T-cell (primary cell): Measurements from ENCODE around the gene ENPP4. TPM values are rescaled to one million over a fixed set of nuclear protein-coding genes. Genes with fewer than 3 reads are reported as not detected.
"Not testable (repeated sequence)": the region's sequence is repeated elsewhere in the genome, so short reads cannot be mapped to it uniquely, and the experiment has no call there.

Experiments
- ATAC-seq, 4 experiments: fragments of 200-7000 bp in 3 of 4; fragments of 150-1000 bp in 1 of 4; cut with Tn5 transposase; replicated peaks in 1 of 4; 1 replicate in 3 of 4; 2 replicates in 1 of 4; pipeline ENCODE4 v1.10.0; 2021; ENCODE audit warnings: moderate library complexity in 3 of 4, mild to moderate bottlenecking in 2 of 4, moderate number of reproducible peaks in 1 of 4
- CTCF ChIA-PET, 2 donors: fragments of 300-600 bp; sonication (Branson Sonifier 250); formaldehyde crosslinking; loops; one replicate each; lab custom pipeline; 2022; ENCODE audit warnings: antibody characterized with exemption in 2 of 2; lab: Charles Lee
- POLR2A ChIA-PET, 2 donors: fragments of 300-600 bp; sonication (Branson Sonifier 250); formaldehyde crosslinking; loops; one replicate each; lab custom pipeline; 2022; ENCODE audit warnings: antibody characterized with exemption in 2 of 2; lab: Charles Lee
- DNase-seq, 35 experiments: peaks; one replicate each; pipeline versions ENCODE4 v3.0.0 to v3.0.0-alpha.2; 2013 to 2023
- H3K27ac ChIP-seq: one replicate; pipeline ENCODE4 v1.5.1; 2013; ENCODE audit warnings: low read length
- H3K27me3 ChIP-seq, 2 experiments: replicated peaks in 1 of 2; 1 replicate in 1 of 2; 2 replicates in 1 of 2; pipeline versions ENCODE4 v1.6.1 to v1.7.0; 2013; ENCODE audit warnings: low read length in 1 of 2, mixed read lengths in 1 of 2; ENCODE audit not compliant: control insufficient read depth in 2 of 2, insufficient read depth in 2 of 2; ENCODE audit errors: extremely low read depth in 1 of 2
- H3K36me3 ChIP-seq, 2 donors: 1 replicate in 1 of 2; 2 replicates in 1 of 2; pipeline versions ENCODE4 v1.6.1 to v1.7.0; 2013; ENCODE audit warnings: low read length in 1 of 2; ENCODE audit not compliant: control insufficient read depth in 2 of 2, insufficient read depth in 1 of 2; ENCODE audit errors: extremely low read depth in 1 of 2
- H3K4me1 ChIP-seq, 2 experiments: 1 replicate in 1 of 2; 2 replicates in 1 of 2; pipeline versions ENCODE4 v1.6.1 to v1.7.0; 2013; ENCODE audit warnings: low read length in 2 of 2, mixed read lengths in 1 of 2; ENCODE audit not compliant: insufficient read depth in 2 of 2, control insufficient read depth in 1 of 2; ENCODE audit errors: extremely low read depth in 1 of 2
- H3K4me3 ChIP-seq, 2 donors: 1 replicate in 1 of 2; 2 replicates in 1 of 2; pipeline versions ENCODE4 v1.5.1 to v1.7.0; 2013; ENCODE audit warnings: mild to moderate bottlenecking in 2 of 2, low read length in 1 of 2, moderate library complexity in 1 of 2; ENCODE audit not compliant: control insufficient read depth in 1 of 2; ENCODE audit errors: extremely low read depth in 1 of 2
- H3K9me3 ChIP-seq: 2 replicates; pipeline ENCODE4 v1.7.0; 2013
- H3K27ac Mint-ChIP-seq, 2 donors: one replicate each; pipeline ENCODE4 v1.8.0; 2020 to 2021; ENCODE audit warnings: mild to moderate bottlenecking in 2 of 2, mixed read lengths in 2 of 2
- H3K27me3 Mint-ChIP-seq, 2 donors: one replicate each; pipeline ENCODE4 v1.8.0; 2021 to 2022; ENCODE audit warnings: mixed read lengths in 2 of 2
- H3K36me3 Mint-ChIP-seq: one replicate; pipeline ENCODE4 v1.8.0; 2021; ENCODE audit warnings: mixed read lengths
- H3K4me1 Mint-ChIP-seq, 3 donors: one replicate each; pipeline ENCODE4 v1.8.0; 2020 to 2022; ENCODE audit warnings: mixed read lengths in 3 of 3, mild to moderate bottlenecking in 1 of 3
- H3K4me3 Mint-ChIP-seq, 3 donors: one replicate each; pipeline ENCODE4 v1.8.0; 2020 to 2022; ENCODE audit warnings: mild to moderate bottlenecking in 3 of 3, mixed read lengths in 3 of 3, moderate library complexity in 3 of 3
- H3K9me3 Mint-ChIP-seq, 3 donors: one replicate each; pipeline ENCODE4 v1.8.0; 2020 to 2022; ENCODE audit warnings: mixed read lengths in 3 of 3
- WGBS: methylation state at CpG from one replicate; pipeline ENCODE4 v1.1.5; 2013; ENCODE audit warnings: missing lambda C conversion rate; ENCODE audit not compliant: insufficient coverage; 5-methylcytosine and 5-hydroxymethylcytosine counted together
- total RNA-seq, 35 experiments: library from RNA in 6 of 35; stranded (reverse) in 6 of 35; fragments of 120-200 nt in 1 of 35; gene quantifications; one replicate each; pipeline versions ENCODE4 v1.2.1 to v1.2.4 and lab custom pipeline; 2013 to 2026

ENPP4 gene
- total RNA-seq, 5 donors from 2014 or later (not counting 1 experiment from before 2014, with no cell fraction given): 6.3 to 9.4 (median 8.1) TPM

DNA sequence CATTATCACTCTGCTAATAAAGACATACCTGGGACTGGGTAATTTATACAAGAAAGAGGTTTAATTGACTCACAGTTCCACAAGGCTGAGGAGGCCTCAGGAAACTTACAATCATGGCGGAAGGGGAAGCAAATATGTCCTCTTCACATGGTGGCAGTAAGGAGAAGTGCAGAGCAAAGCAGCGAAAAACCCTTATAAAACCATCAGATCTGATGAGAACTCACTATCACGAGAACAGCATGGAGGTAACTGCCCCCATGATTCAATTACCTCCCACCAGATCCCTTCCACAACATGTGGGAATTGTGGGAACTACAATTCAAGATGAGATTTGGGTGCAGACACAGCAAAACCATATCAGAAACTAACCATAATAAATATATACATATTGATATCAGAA lies 19.3 kb downstream of the ENPP4 start:
- POLR2A ChIA-PET, H3K36me3 Mint-ChIP-seq, DNase-seq, H3K9me3 Mint-ChIP-seq, H3K4me1 ChIP-seq, H3K4me3 ChIP-seq, H3K27me3 ChIP-seq, H3K4me1 Mint-ChIP-seq, H3K27ac Mint-ChIP-seq, CTCF ChIA-PET, ATAC-seq, H3K4me3 Mint-ChIP-seq, H3K27ac ChIP-seq, H3K36me3 ChIP-seq, H3K9me3 ChIP-seq, H3K27me3 Mint-ChIP-seq: not testable (repeated sequence)
- WGBS: no CpG with 5 or more reads among the region's 3 CpGs

DNA sequence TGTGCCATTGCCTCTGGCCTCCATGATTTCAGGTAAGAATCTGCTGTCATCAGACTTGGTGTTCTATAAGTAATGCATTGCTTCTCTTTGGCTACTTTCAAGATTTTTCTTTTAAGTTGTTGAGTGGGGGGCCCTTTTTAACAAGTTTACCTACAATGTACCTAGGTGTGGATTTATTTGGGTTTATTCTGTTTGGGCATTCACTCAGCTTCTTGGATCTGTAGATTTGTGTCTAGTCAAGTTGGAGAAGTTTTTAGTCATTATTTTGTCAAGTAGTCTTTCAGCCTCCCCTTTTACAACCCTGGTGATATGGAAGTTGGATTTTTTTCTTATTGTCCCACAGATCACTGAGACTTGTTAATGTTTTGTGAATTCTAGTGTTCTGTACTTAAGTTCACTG lies 26.9 kb downstream of the ENPP4 start:
- ChIA-PET CTCF (interaction anchor here in 1 of 2 donors (0.7 kb wide), 1 partner anchor 89 kb away, joined by 5 read pairs; no protein-coding TSS in a partner anchor), POLR2A (no interaction called here)
- Mint-ChIP-seq H3K9me3 (peaks cover 0 to 4% (median 0%) of the 10 kb centered on the region in 3 donors), H3K36me3 (peaks cover 4% of the 10 kb centered on the region), H3K27me3 (peaks cover 3 to 6% of the 10 kb centered on the region in 2 donors), H3K4me3 (no peak overlapping the region), H3K4me1 (no peaks in the 10 kb centered on the region), H3K27ac (no peak overlapping the region)
- Histone ChIP-seq H3K36me3 (peaks cover 0 to 4% of the 10 kb centered on the region in 2 donors), H3K27ac (no peak overlapping the region), H3K4me1 (no peaks in the 10 kb centered on the region), H3K9me3 (no peaks in the 10 kb centered on the region), H3K4me3 (no peak overlapping the region), H3K27me3 (no peaks in the 10 kb centered on the region)
- DNase-seq (no peak), ATAC-seq (no peak)

DNA sequence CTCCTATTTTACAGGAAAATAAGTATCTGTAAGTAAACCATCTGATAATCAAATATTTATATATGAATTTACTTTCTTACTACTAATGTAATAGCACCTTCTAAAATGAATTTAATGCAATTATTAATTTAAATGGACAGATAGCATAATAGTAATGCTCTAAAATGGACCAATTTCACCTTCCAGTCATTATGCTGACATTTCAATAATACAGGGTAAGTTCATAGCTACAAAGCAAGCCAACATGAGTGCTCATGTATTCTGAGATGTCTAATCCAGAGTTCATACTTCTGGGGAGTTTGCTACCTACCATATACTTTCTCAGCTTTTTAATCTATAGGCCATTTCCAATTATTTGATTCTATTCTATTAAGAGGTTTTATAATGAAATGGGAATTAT lies 29.4 kb downstream of the ENPP4 start:
- Mint-ChIP-seq H3K4me3 (no peak overlapping the region), H3K9me3 (no peaks in the 10 kb centered on the region), H3K4me1 (no peaks in the 10 kb centered on the region), H3K36me3 (peaks cover 6% of the 10 kb centered on the region), H3K27ac (no peak overlapping the region), H3K27me3 (peaks cover 3 to 6% of the 10 kb centered on the region in 2 donors)
- ChIA-PET POLR2A (interaction anchor here in 1 of 2 donors (0.7 kb wide), 1 partner anchor 224 kb away, joined by 4 read pairs; no protein-coding TSS in a partner anchor), CTCF (no interaction called here)
- H3K27me3 ChIP-seq: no peaks in the 10 kb centered on the region
- H3K27ac ChIP-seq: no peak overlapping the region
- DNase-seq: no peak
- no peaks in the 10 kb centered on the region for H3K9me3 ChIP-seq
- no peak for ATAC-seq
- H3K4me1 ChIP-seq: no peaks in the 10 kb centered on the region
- H3K4me3 ChIP-seq: no peak overlapping the region
- peaks cover 0 to 4% of the 10 kb centered on the region in 2 donors for H3K36me3 ChIP-seq

DNA sequence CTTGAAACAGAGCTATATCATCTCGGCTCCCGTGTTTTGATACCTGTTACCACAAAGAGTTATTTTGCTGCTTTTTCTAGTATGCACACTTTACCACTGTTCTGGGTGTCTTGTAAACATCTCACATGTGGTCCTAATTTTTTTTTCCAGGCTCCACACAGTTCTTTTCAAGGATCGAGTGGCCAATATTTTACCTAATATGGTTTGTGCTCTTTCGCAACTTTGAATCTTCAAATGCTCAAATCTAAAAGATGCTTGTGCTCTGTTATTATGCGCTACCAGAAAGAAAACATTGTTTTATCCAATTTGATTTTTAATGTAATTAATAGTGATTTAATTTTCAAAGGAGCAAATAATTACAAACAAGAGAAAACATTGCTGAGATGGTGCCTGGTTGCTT lies 30.3 kb downstream of the ENPP4 start:
- no peak overlapping the region for H3K27ac Mint-ChIP-seq
- no peak overlapping the region for H3K4me3 Mint-ChIP-seq
- H3K36me3 Mint-ChIP-seq: peaks cover 6% of the 10 kb centered on the region
- Histone ChIP-seq H3K36me3 (peaks cover 0 to 4% of the 10 kb centered on the region in 2 donors), H3K27ac (no peak overlapping the region), H3K27me3 (no peaks in the 10 kb centered on the region), H3K9me3 (no peaks in the 10 kb centered on the region), H3K4me3 (no peak overlapping the region), H3K4me1 (no peaks in the 10 kb centered on the region)
- WGBS: 100% methylated on average over 1 of the region's 5 CpGs
- peaks cover 6 to 10% of the 10 kb centered on the region in 2 donors for H3K27me3 Mint-ChIP-seq
- ChIA-PET POLR2A (no interaction called here), CTCF (no interaction called here)
- no peaks in the 10 kb centered on the region for H3K4me1 Mint-ChIP-seq
- no peaks in the 10 kb centered on the region for H3K9me3 Mint-ChIP-seq
- no peak for DNase-seq
- no peak for ATAC-seq

DNA sequence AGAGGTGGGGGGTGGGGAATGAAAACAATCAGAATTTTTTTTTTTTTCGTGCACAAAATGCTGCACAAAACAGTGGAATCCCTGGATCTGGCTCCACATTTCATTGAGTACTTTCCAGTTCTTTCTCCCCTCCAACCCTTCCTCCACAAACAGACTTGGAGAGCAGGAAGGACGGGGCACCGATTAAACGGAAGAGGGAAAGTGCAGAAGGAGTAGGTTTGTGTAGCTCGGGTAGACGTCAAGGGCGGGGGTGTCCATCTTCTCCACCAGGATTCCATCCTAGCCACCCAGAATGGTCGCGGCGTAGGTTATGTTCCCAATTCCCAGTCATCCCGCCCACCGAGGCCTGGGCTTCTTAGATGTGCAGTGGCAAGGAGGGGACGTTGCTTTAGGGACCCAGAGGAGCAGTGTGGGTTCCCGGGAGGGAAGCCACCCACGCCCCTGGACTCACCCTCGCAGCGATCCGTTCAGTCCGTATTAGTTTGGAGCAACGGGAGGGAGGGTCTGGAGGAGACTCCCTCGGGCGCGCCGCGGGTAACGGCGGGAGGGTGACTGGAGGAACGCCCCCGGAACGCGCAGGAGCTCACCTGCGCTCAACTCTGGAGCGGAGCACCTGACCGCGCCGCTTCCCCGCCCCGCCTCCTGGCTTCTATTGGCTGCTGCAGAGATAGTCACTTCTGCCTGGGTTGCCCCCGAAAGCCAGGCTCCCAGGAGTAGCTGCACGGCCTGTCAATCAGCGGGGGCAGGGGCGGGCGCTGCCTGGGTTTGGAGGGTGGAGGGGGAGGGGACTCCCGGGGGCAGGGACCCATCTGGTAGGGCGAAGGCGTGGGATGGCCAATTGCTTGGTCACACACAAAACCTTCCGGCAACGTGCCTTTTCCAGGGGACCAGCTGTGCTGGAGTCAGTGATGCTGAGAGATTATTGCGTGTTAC lies 40.8 kb downstream of the ENPP4 start, which contains the start of gene ENPP5:
Gene ENPP5, minus strand, starts transcription at position 624 of the 933 bp plus-strand sequence. CDS start 2,718 bp downstream, outside the sequence.
- POLR2A ChIA-PET: interaction anchor here (0.6 to 0.7 kb wide), 4 partner anchors 26 to 1173 kb away, joined by 3 to 5 read pairs (median 4); no protein-coding TSS in a partner anchor
- H3K4me3 ChIP-seq: peak within 1 kb of the TSS; percentile 77 to 86

DNA sequence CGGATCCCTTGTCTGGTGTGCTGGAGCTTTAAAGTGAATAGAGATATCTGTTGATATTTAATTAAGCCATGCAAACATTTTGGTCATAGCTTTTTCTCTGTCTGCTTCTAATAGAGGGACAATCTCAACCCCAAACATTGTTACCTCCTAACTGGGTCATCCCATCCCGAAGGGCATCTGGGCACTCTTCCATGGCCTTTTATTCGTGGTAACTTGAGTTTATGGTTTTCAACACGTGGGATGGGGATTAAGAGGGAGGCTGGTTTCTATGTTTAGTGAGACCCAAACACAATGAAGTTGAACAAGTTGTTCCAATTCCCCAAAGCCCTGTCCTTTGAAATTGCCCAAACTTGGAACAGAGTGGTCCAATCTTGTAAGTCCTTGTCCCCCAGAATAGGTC lies 42.4 kb downstream of the ENPP4 start:
- H3K9me3 Mint-ChIP-seq: no peaks in the 10 kb centered on the region
- no peaks in the 10 kb centered on the region for H3K36me3 Mint-ChIP-seq
- ChIA-PET POLR2A (no interaction called here), CTCF (no interaction called here)
- WGBS: no CpG with 5 or more reads among the region's 4 CpGs
- H3K4me3 Mint-ChIP-seq: peak overlapping the region in 1 of 3 donors; percentile 89
- no peak for DNase-seq
- H3K4me1 Mint-ChIP-seq: peaks cover 15 to 35% (median 28%) of the 10 kb centered on the region in 3 donors
- Histone ChIP-seq H3K36me3 (no peaks in the 10 kb centered on the region), H3K27me3 (peaks cover 0 to 11% of the 10 kb centered on the region in 2 experiments), H3K9me3 (no peaks in the 10 kb centered on the region), H3K27ac (no peak overlapping the region), H3K4me3 (no peak overlapping the region), H3K4me1 (peaks cover 22 to 29% of the 10 kb centered on the region in 2 experiments)
- ATAC-seq: no peak
- H3K27ac Mint-ChIP-seq: no peak overlapping the region
- H3K27me3 Mint-ChIP-seq: peaks cover 6 to 20% of the 10 kb centered on the region in 2 donors

More for the DNA sequence above, 40.8 kb downstream of the ENPP4 start, which contains the start of gene ENPP5:
- Histone ChIP-seq H3K9me3 (no peaks in the 10 kb centered on the region), H3K27ac (peak within 1 kb of the TSS; percentile 28), H3K36me3 (no peaks in the 10 kb centered on the region), H3K4me1 (peaks cover 14 to 18% of the 10 kb centered on the region in 2 experiments), H3K27me3 (peaks cover 0 to 11% of the 10 kb centered on the region in 2 experiments)
- H3K27ac Mint-ChIP-seq: no peak within 1 kb of the TSS
- under 1% methylated on average over 33 of the region's 49 CpGs for WGBS
- ATAC-seq: peak; percentile 89 to 98 (median 94)
- DNase-seq: peak; percentile 36 to 82 (median 68)
- CTCF ChIA-PET: interaction anchor here in 1 of 2 donors (1.0 to 1.1 kb wide), 2 partner anchors 41 to 80 kb away, joined by 3 read pairs; partner anchors contain the start of gene ENPP4
- peaks cover 15 to 27% (median 22%) of the 10 kb centered on the region in 3 donors for H3K4me1 Mint-ChIP-seq
- H3K36me3 Mint-ChIP-seq: no peaks in the 10 kb centered on the region
- peak within 1 kb of the TSS; percentile 81 to 89 (median 82) for H3K4me3 Mint-ChIP-seq
- peaks cover 5 to 26% of the 10 kb centered on the region in 2 donors for H3K27me3 Mint-ChIP-seq
- no peaks in the 10 kb centered on the region for H3K9me3 Mint-ChIP-seq
